C1 segment of cervical spinal cord (tissue), 14 donors: ENCODE data around the gene ROR1.
"Not testable (repeated sequence)": the region's sequence is repeated elsewhere in the genome, so short reads cannot be mapped to it uniquely, and the experiment has no call there.

Experiments used
- DNase-seq, 14 donors: peaks; one replicate each; lab custom pipeline; 2025; lab: John Stamatoyannopoulos, UW

The ROR1 gene

GRCh38 chr1:63792152-63792551, 18.3 kb downstream of the ROR1 start:
- peak in 1 of 14 donors; percentile 34 for DNase-seq

DNA sequence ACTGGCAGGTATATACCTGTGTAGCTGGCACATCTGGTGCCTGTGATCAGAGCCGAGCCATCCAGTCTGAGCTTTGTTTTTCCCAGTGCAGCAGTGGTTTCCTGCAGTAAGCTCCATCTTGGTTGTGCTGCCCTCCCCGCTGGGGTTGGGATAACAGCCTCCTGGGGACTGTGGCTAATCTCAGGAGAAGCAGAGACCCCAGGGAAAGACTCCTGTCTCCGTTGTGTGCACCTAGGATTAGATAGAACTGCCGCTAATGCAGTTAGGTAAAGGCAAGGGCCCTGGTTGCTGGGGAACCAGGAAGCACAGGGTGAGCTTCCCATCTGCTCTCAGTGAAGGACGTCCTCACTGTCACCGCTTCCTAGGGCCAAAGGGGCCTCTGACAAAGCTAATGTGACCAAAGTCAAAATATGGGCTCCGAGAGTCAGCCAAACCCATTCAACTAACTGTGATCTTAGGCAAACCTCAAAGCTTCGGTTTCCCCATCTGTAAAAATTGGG, 20.0 kb downstream of the ROR1 start:
- no peak for DNase-seq

DNA sequence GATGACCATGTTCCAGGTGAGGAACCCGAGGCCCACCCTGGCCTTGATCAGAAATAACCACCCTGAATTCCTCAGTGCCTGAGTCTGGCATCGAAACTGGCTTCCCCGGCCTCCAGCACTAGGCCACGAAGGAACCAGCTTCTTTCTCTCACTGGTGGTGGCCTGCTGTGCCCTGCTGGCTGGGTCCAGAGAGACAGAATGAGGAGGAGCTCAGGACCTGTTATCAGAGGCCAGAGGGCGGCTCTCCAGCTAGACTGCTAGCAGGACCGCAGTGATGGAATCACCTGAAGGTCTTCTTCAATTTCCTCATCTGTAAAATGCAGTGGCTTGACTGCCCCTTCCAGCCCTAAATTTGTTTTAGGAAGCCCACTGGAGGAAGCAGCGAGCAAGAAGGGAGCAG, 20.5 kb downstream of the ROR1 start:
- peak in 1 of 14 donors; percentile 29 for DNase-seq

GRCh38 chr1:63794939-63795378, 21.1 kb downstream of the ROR1 start:
- no peak for DNase-seq

DNA sequence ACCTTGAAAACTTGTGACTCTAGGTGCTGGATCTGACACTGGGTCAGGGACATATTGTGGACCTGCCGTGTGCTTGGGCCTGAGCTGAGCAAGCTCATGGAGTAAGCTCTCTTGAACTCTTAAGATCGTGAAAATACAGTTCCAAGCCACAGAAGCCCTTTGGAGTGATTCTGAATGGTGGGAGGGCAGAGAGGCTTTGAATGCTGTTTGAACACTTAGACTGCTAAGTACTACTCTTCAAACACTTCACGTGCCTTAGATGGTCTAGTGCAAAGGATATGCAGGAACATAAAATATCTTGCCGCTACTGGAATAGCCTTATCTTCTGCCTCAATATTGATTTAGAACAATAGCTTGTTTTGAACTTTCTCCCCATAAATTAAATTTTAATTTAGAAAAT, 21.6 kb downstream of the ROR1 start:
- DNase-seq: no peak

DNA sequence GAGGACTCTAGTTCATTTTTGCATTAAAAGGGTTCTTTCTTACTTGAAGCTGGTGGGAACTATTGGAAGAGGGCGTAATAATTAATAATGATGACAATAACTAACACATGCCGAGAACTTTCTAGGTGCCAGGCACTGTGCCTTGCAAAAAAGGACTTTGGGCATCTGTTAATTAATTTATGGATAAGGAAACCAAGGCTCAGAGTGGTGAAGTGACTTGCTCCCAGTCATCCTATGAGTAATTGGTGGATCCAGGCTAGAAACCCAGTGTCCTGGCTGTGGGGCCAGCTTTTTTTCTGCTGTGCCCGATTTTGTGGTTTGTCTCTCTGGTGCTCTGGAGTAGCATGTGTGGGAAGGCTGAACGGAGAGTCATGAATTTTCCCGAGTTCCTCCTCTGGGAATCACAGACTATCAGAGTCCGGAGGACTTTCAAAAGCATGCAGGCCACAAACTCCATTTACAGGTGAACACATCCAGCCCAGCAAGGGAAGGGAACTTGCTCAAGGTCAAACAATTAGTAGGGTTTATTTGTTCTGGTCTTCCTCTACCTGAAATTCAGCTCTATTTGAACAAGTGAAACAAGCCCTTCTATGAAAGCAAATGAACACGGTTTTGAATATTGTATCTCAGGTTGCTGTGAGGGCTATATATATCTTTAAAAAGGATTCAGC, 23.4 kb downstream of the ROR1 start:
- DNase-seq: peak in 1 of 14 donors; percentile 21

DNA sequence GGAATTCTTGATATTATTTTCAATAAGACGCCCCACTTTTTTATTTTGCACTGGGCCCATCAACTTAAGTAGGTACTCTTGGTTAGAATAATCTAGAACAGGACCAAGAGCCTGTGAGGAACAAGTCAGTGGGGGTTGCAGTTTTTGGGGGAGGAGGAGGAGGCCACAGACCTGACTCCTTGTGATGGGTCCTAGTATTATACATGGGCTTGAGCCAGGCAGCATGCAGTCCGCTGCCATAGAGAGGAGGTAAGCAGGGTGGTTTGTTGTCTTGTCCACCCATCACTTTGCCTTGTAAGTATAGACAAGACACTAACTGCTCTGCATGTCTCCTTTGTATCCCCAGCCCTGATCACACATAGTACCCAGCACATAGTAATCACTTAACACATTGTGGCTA, 24.5 kb downstream of the ROR1 start:
- DNase-seq: no peak

- DNase-seq: no peak
Observed at GRCh38 chr1:63799307-63799706, 25.5 kb downstream of the ROR1 start.

GRCh38 chr1:63799820-63800219, 26.0 kb downstream of the ROR1 start:
- no peak for DNase-seq

DNA sequence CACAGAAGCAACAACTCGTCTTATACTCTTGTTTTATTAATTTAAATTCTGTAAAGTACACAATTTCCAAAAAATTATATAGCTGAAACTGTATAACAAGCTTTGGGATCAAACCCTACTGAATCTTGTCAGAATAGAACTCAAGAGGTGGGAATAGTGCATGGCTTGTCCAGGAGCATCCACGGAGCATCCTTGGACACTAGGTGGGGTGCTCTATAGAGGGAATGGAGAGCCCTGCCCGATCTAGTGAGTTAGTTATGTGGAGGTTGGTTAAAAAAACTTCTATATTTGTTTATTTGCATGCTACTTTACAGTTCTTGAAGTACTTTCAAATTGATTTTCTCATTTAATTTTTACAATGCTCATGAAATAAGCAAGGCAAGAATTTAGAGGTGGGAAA, 28.3 kb downstream of the ROR1 start:
- no peak for DNase-seq

GRCh38 chr1:63804829-63805484, 31.1 kb downstream of the ROR1 start:
- no peak for DNase-seq

GRCh38 chr1:63807046-63807445, 33.2 kb downstream of the ROR1 start:
- peak in 1 of 14 donors; percentile 22 for DNase-seq

DNA sequence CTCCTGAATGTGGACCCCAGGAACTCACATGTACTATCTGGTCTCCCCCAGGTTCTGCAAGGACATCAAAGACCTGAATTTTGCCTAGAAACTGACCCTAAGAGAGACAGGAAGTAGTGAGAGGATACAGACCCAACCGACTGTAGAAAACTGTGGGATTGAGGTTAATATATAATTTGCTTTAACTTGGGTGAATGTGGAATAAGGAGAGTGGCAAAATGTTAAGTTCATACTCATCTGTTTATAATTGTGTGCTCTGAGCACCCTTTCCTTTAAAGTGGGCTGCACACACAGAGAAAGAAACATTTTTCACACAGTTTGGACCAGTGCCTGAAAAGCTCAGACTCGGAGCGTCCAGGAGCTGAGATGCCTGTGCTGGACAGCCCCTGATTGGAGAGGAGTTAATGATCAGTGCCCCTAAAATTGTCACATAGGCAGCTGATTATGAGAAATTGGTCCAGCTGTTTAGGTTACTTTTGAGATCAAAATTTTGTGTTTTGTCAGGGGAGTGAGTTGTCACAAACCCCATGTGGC, 37.2 kb downstream of the ROR1 start:
- DNase-seq: no peak

- DNase-seq: no peak
Observed at GRCh38 chr1:63812071-63812700, 38.4 kb downstream of the ROR1 start.

- peak in 5 of 14 donors; percentile 1 to 16 (median 7) for DNase-seq
Observed at GRCh38 chr1:63813829-63814277, 40.0 kb downstream of the ROR1 start.

DNA sequence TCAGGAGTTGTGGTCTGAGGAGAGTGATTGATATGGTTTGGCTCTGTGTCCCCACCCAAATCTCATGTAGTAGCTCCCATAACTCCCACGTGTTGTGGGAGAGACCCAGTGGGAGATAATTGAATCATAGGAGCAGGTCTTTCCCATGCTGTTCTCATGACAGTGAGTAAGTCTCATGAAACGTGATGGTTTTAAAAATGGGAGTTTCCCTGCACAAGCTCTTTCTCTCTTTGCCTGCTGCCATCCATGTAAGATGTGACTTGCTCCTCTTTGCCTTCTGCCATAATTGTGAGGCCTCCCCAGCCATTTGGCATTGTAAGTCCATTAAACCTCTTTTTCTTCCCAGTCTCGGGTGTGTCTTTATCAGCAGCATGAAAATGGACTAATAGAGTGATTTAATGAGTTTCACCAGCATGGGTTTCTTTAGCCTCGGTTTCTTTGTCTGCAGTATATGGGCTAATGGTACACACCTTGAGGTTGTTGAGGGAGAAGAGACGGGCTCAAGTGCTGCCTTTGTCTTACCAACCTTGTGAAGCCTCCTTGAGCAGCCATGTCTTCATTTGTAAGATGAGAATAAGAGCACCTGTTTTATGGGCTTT, 42.5 kb downstream of the ROR1 start:
- not testable (repeated sequence) for DNase-seq

- DNase-seq: peak in 1 of 14 donors; percentile 10
Observed at GRCh38 chr1:63817152-63817667, 43.4 kb downstream of the ROR1 start.

GRCh38 chr1:63817700-63818099, 43.9 kb downstream of the ROR1 start:
- no peak for DNase-seq

GRCh38 chr1:63818567-63819325, 44.9 kb downstream of the ROR1 start:
- no peak for DNase-seq

DNA sequence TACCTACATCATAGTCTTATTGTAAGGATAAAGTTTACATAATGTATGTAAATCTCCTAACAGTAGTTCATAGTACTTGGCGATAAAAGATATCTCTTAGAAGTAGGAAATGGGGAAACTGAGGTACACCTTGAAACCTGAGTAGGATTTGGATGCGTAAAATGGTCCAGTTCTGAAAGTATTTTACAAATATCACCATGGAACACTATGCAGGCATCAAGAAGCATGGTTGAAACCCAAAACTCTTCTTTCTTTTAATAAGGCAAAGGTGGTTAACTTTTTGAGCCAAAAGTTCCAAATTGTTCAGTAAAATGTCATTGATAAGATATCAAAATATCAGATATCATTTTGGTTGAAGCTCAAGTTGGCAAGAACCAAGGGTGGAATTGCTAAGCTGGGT, 46.0 kb downstream of the ROR1 start:
- no peak for DNase-seq
